Measurements from ENCODE around the gene PCSK6. TPM values are rescaled to one million over a fixed set of nuclear protein-coding genes. Genes with fewer than 3 reads are reported as not detected.
"Not testable (repeated sequence)": the region's sequence is repeated elsewhere in the genome, so short reads cannot be mapped to it uniquely, and the experiment has no call there.

PCSK6 gene
- total RNA-seq, 1 donor, result 0.54 TPM

GRCh38 chr15:101368861-101369642 lies 120.5 kb downstream of the PCSK6 start:
- DNase-seq (ENCODE audit: low read depth in 2 of 3, low spot score in 2 of 3), result no peak

GRCh38 chr15:101368086-101368780 lies 121.3 kb downstream of the PCSK6 start:
- DNase-seq (ENCODE audit: low read depth in 2 of 3, low spot score in 2 of 3), result no peak

- no peak for DNase-seq (ENCODE audit: low read depth in 2 of 3, low spot score in 2 of 3)
Measured at GRCh38 chr15:101366853-101367252, 122.7 kb downstream of the PCSK6 start.

GRCh38 chr15:101362986-101363566 lies 126.4 kb downstream of the PCSK6 start:
- no peak for DNase-seq (ENCODE audit: low read depth in 2 of 3, low spot score in 2 of 3)

- no peak for DNase-seq (ENCODE audit: low read depth in 2 of 3, low spot score in 2 of 3)
Measured at GRCh38 chr15:101362359-101362758, 127.1 kb downstream of the PCSK6 start.

- DNase-seq (ENCODE audit: low read depth in 2 of 3, low spot score in 2 of 3), result no peak
Measured at GRCh38 chr15:101361418-101361817, 128.1 kb downstream of the PCSK6 start.

- peak in 1 of 3 donors; percentile 12 for DNase-seq (ENCODE audit: low read depth in 2 of 3, low spot score in 2 of 3)
Measured at GRCh38 chr15:101359365-101359947, 130.1 kb downstream of the PCSK6 start.

GRCh38 chr15:101358895-101359294 lies 130.6 kb downstream of the PCSK6 start:
- no peak for DNase-seq (ENCODE audit: low read depth in 2 of 3, low spot score in 2 of 3)

GRCh38 chr15:101357885-101358284 lies 131.6 kb downstream of the PCSK6 start:
- no peak for DNase-seq (ENCODE audit: low read depth in 2 of 3, low spot score in 2 of 3)

GRCh38 chr15:101357333-101357732 lies 132.2 kb downstream of the PCSK6 start:
- no peak for DNase-seq (ENCODE audit: low read depth in 2 of 3, low spot score in 2 of 3)

GRCh38 chr15:101356512-101357172 lies 132.9 kb downstream of the PCSK6 start:
- DNase-seq (ENCODE audit: low read depth in 2 of 3, low spot score in 2 of 3), result not testable (repeated sequence)

GRCh38 chr15:101355678-101356464 lies 133.6 kb downstream of the PCSK6 start:
- DNase-seq (ENCODE audit: low read depth in 2 of 3, low spot score in 2 of 3), result no peak

- DNase-seq (ENCODE audit: low read depth in 2 of 3, low spot score in 2 of 3), result no peak
Measured at GRCh38 chr15:101354891-101355623, 134.4 kb downstream of the PCSK6 start.

GRCh38 chr15:101353240-101353639 lies 136.3 kb downstream of the PCSK6 start:
- DNase-seq (ENCODE audit: low read depth in 2 of 3, low spot score in 2 of 3), result no peak

- no peak for DNase-seq (ENCODE audit: low read depth in 2 of 3, low spot score in 2 of 3)
Measured at GRCh38 chr15:101351736-101352135, 137.8 kb downstream of the PCSK6 start.

GRCh38 chr15:101349047-101349951 lies 140.2 kb downstream of the PCSK6 start:
- DNase-seq (ENCODE audit: low read depth in 2 of 3, low spot score in 2 of 3), result no peak

GRCh38 chr15:101348643-101349042 lies 140.9 kb downstream of the PCSK6 start:
- DNase-seq (ENCODE audit: low read depth in 2 of 3, low spot score in 2 of 3), result no peak

- DNase-seq (ENCODE audit: low read depth in 2 of 3, low spot score in 2 of 3), result no peak
Measured at GRCh38 chr15:101348015-101348414, 141.5 kb downstream of the PCSK6 start.

Data from hematopoietic multipotent progenitor cell (in vitro differentiated cells).